Ishikawa (cell line): ENCODE data around the gene ROBO1.

Source experiments
- CEBPB ChIP-seq: IDR thresholded peaks from 2 replicates; pipeline ENCODE4 v1.6.1; 2012
- CREB1 ChIP-seq: IDR thresholded peaks from 2 replicates; pipeline ENCODE4 v1.6.1; 2012; ENCODE audit warnings: low read depth
- EGR1 ChIP-seq: IDR thresholded peaks from 2 replicates; pipeline ENCODE4 v1.6.1; 2012
- EP300 ChIP-seq: IDR thresholded peaks from 2 replicates; pipeline ENCODE4 v1.6.1; 2012; ENCODE audit warnings: borderline replicate concordance
- FOXM1 ChIP-seq: IDR thresholded peaks from 2 replicates; pipeline ENCODE4 v1.6.1; 2012; ENCODE audit warnings: low read depth, borderline replicate concordance
- MAX ChIP-seq: IDR thresholded peaks from 2 replicates; pipeline ENCODE4 v1.6.1; 2012
- NFIC ChIP-seq: IDR thresholded peaks from 2 replicates; pipeline ENCODE4 v1.6.1; 2012
- RAD21 ChIP-seq: IDR thresholded peaks from 2 replicates; pipeline ENCODE4 v1.6.1; 2012; ENCODE audit warnings: low read depth
- REST ChIP-seq: IDR thresholded peaks from 2 replicates; pipeline ENCODE4 v1.6.1; 2012; ENCODE audit warnings: low read depth, mild to moderate bottlenecking
- TAF1 ChIP-seq: IDR thresholded peaks from 2 replicates; pipeline ENCODE4 v1.6.1; 2012; ENCODE audit warnings: low read depth, mild to moderate bottlenecking
- TCF12 ChIP-seq: IDR thresholded peaks from 2 replicates; pipeline ENCODE4 v1.6.1; 2012; ENCODE audit warnings: low read depth
- TEAD4 ChIP-seq: IDR thresholded peaks from 2 replicates; pipeline ENCODE4 v1.6.1; 2012
- USF1 ChIP-seq: IDR thresholded peaks from 2 replicates; pipeline ENCODE4 v1.6.1; 2012
- YY1 ChIP-seq: IDR thresholded peaks from 2 replicates; pipeline ENCODE4 v1.6.1; 2012; ENCODE audit warnings: low read depth
- ZBTB7A ChIP-seq: IDR thresholded peaks from 2 replicates; pipeline ENCODE4 v1.6.1; 2012; ENCODE audit warnings: low read depth

The ROBO1 gene

GRCh38 chr3:79654019-79654418, 113.8 kb downstream of the ROBO1 start:
- TF ChIP-seq ZBTB7A, result no peak
- TF ChIP-seq TCF12, result no peak
- TF ChIP-seq YY1, result no peak
- TF ChIP-seq EGR1, result no peak
- TF ChIP-seq NFIC, result no peak; the same call in 1 of the 2 replicates
- TF ChIP-seq CEBPB, result no peak
- TF ChIP-seq REST, result no peak
- peak; percentile 68; the same call in 1 of the 2 replicates for TF ChIP-seq EP300
- peak; percentile 24; the same call in 1 of the 2 replicates for TF ChIP-seq TEAD4
- TF ChIP-seq TAF1, result no peak
- TF ChIP-seq MAX, result no peak
- no peak for TF ChIP-seq CREB1
- no peak for TF ChIP-seq USF1
- peak; percentile 52 for TF ChIP-seq FOXM1
- TF ChIP-seq RAD21, result no peak

- no peak for TF ChIP-seq ZBTB7A
- TF ChIP-seq REST, result no peak
- peak; percentile 45; the same call in 1 of the 2 replicates for TF ChIP-seq NFIC
- TF ChIP-seq RAD21, result no peak
- TF ChIP-seq TEAD4, result peak; percentile 61
- peak; percentile 61; the same call in 1 of the 2 replicates for TF ChIP-seq EP300
- peak; percentile 93 for TF ChIP-seq FOXM1
Observed at GRCh38 chr3:79653266-79653830, 114.5 kb downstream of the ROBO1 start.

- peak; percentile 97 for TF ChIP-seq CEBPB
- peak; percentile 99 for TF ChIP-seq TCF12
- TF ChIP-seq TAF1, result no peak
- no peak for TF ChIP-seq EGR1
- TF ChIP-seq REST, result no peak
- TF ChIP-seq NFIC, result peak; percentile 99
- peak; percentile 99 for TF ChIP-seq FOXM1
- 0 out of 2 replicates have a peak, but pooled peaks have one; percentile 46 for TF ChIP-seq YY1
- TF ChIP-seq TEAD4, result peak; percentile 96
- TF ChIP-seq ZBTB7A, result no peak
- 0 out of 2 replicates have a peak, but pooled peaks have one; percentile 30 for TF ChIP-seq CREB1
- TF ChIP-seq RAD21, result peak; percentile 40
- peak; percentile 100 for TF ChIP-seq EP300
- TF ChIP-seq MAX, result no peak
- TF ChIP-seq USF1, result no peak
Observed at GRCh38 chr3:79651536-79652065, 116.2 kb downstream of the ROBO1 start.

- no peak for TF ChIP-seq YY1
- TF ChIP-seq TEAD4, result no peak
- no peak for TF ChIP-seq ZBTB7A
- no peak for TF ChIP-seq CEBPB
- TF ChIP-seq TAF1, result no peak
- TF ChIP-seq RAD21, result no peak
- TF ChIP-seq FOXM1, result no peak
- no peak for TF ChIP-seq EGR1
- no peak for TF ChIP-seq EP300
- no peak for TF ChIP-seq CREB1
- TF ChIP-seq MAX, result no peak
Observed at GRCh38 chr3:79639855-79640254, 127.9 kb downstream of the ROBO1 start.
